ENCODE data around the gene ROR2.

DNA sequence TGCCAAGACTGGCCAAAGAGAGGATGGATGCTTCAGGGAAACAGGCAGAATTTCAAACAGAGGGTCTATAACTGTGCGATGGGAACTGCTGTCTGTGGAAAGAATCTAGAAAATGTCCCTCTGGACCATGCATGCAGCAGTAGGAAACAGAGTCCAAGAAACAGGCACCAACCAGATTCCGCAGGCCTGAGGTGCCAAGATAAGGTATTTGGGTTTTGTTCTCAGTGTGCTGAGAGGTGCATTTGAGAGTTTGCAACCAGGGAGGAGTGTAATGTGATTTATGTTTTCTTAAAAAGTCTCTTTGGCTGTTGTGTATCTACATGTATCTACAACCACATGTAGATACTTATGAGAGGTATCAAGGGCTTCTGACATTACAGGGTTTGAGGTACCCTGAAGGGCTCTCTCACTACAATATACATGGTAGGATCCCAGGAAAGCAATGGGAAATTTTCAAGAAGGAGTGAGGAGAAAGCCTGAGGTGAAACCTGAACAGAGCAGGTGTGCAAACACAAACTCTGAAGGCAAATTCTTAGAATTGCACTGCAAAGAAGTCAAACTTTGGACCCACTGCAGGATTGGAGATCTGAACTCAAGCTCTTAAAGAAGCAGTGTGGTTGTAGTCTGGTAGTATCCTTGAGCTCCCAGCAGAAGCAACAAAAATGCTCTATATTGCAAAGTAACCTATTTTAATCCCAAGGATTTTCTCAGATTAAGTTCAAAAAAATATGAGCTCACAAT lies 343.6 kb downstream of the ROR2 start:
- TF ChIP-seq POLR2AphosphoS5 (IDR thresholded peaks at IDR 0.05; ENCODE audit: insufficient read depth, low read depth, low read length) (no peak), POLR2A (IDR thresholded peaks at IDR 0.05; ENCODE audit: low read depth, low read length) (no peak), EZH2 (IDR thresholded peaks at IDR 0.05; ENCODE audit: borderline replicate concordance, low read depth, low read length, severe bottlenecking) (no peak), JUN (IDR thresholded peaks at IDR 0.05; ENCODE audit: borderline replicate concordance, insufficient read depth, insufficient read length, low read depth) (no peak), MYC (IDR thresholded peaks at IDR 0.05; ENCODE audit: low read depth, low read length) (no peak)
- TF ChIP-seq, protein P1, sequence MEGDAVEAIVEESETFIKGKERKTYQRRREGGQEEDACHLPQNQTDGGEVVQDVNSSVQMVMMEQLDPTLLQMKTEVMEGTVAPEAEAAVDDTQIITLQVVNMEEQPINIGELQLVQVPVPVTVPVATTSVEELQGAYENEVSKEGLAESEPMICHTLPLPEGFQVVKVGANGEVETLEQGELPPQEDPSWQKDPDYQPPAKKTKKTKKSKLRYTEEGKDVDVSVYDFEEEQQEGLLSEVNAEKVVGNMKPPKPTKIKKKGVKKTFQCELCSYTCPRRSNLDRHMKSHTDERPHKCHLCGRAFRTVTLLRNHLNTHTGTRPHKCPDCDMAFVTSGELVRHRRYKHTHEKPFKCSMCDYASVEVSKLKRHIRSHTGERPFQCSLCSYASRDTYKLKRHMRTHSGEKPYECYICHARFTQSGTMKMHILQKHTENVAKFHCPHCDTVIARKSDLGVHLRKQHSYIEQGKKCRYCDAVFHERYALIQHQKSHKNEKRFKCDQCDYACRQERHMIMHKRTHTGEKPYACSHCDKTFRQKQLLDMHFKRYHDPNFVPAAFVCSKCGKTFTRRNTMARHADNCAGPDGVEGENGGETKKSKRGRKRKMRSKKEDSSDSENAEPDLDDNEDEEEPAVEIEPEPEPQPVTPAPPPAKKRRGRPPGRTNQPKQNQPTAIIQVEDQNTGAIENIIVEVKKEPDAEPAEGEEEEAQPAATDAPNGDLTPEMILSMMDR (IDR thresholded peaks at IDR 0.05; ENCODE audit: extremely low read depth in 1 of 2, insufficient read depth in 1 of 2, low read depth in 1 of 2, low read length in 2 of 2) = no peak

Measured in endothelial cell of umbilical vein (primary cell).